ENCODE results near the gene PDXP.

PDXP gene

DNA sequence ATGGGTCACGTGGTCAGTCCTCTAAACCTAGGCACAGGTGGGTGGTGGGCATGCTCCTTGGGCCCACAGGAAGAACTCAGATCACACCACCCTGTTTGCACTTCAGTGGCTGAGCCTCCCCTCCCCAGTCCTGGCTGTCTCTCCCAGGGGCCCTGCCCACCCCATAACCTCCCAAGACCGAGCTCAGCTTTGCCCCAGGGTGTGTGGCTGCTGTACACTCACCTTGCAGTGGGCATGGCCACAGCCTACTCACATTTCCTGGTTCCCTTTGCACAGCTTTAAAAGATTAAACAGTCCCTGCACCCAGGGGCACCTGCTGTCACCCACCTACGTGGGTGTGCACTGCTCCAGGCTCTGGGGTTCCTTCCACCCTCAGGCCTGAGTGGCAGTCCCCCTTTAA, 52.2 kb downstream of the PDXP start:
- Histone ChIP-seq H3K9ac (ENCODE audit: low read length) (no peak overlapping the region), H3K4me1 (ENCODE audit: control insufficient read depth, insufficient read depth, low read length) (peaks cover 7% of the 10 kb centered on the region), H3K4me3 (ENCODE audit: low read length) (no peak overlapping the region), H3K36me3 (ENCODE audit: control insufficient read depth, insufficient read depth, low read length, severe bottlenecking) (no peaks in the 10 kb centered on the region), H3K9me3 (ENCODE audit: control insufficient read depth, low read length) (no peaks in the 10 kb centered on the region), H3K27me3 (replicated peaks; ENCODE audit: control insufficient read depth, insufficient read depth, low read length) (no peaks in the 10 kb centered on the region)
- DNase-seq (ENCODE audit: low read depth), result no peak

DNA sequence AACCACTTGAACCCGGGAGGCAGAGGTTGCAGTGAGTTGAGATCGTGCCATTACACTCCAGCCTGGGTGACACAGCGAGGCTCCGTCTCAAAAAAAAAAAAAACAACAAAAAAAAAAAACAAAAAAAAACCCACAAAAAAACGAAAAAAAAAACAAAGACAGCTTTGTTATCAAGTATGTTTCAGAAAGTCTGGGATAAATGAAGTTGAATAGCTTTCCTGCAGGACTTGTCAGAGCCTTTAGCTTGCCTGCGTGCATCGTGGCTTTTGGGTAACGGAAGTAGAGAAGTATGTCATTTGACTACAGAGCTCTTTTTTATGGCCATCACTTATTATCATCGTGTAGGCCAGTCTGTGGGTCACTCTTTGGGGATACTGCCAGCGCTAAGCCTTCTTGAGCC, 53.0 kb downstream of the PDXP start:
- Histone ChIP-seq H3K4me3 (ENCODE audit: low read length) (no peak overlapping the region), H3K36me3 (ENCODE audit: control insufficient read depth, insufficient read depth, low read length, severe bottlenecking) (no peaks in the 10 kb centered on the region), H3K9ac (ENCODE audit: low read length) (no peak overlapping the region), H3K4me1 (ENCODE audit: control insufficient read depth, insufficient read depth, low read length) (peaks cover under 1% of the 10 kb centered on the region), H3K27me3 (replicated peaks; ENCODE audit: control insufficient read depth, insufficient read depth, low read length) (no peaks in the 10 kb centered on the region), H3K9me3 (ENCODE audit: control insufficient read depth, low read length) (no peaks in the 10 kb centered on the region)
- DNase-seq (ENCODE audit: low read depth), result no peak

- no peaks in the 10 kb centered on the region for H3K36me3 ChIP-seq (ENCODE audit: control insufficient read depth, insufficient read depth, low read length, severe bottlenecking)
- H3K9ac ChIP-seq (ENCODE audit: low read length), result no peak overlapping the region
- no peak overlapping the region for H3K4me3 ChIP-seq (ENCODE audit: low read length)
- no peaks in the 10 kb centered on the region for H3K9me3 ChIP-seq (ENCODE audit: control insufficient read depth, low read length)
- DNase-seq (ENCODE audit: low read depth), result no peak
- peaks cover 5% of the 10 kb centered on the region for H3K4me1 ChIP-seq (ENCODE audit: control insufficient read depth, insufficient read depth, low read length)
- H3K27me3 ChIP-seq (replicated peaks; ENCODE audit: control insufficient read depth, insufficient read depth, low read length), result no peaks in the 10 kb centered on the region
Measured at GRCh38 chr22:37713761-37714160, 55.2 kb downstream of the PDXP start.

DNA sequence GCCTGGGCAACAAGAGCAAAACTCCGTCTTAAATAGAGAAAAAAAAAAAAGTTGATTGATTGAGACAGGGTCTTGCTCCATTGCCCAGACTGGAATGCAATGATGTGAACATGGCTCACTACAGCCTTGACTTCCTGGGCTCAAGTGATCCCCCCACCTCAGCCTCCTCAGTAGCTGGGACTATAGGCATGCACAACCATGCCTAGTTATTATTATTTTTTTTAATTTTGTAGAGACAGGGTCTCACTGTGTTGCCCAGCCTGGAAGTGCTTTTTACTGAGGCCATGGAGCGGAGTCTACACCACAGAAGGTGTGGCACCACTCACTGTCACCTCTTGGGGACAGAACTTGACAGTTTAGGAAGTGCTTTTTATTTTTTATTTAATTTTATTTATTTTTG, 56.1 kb downstream of the PDXP start:
- no peak for DNase-seq (ENCODE audit: low read depth)
- no peaks in the 10 kb centered on the region for H3K9me3 ChIP-seq (ENCODE audit: control insufficient read depth, low read length)
- H3K27me3 ChIP-seq (replicated peaks; ENCODE audit: control insufficient read depth, insufficient read depth, low read length), result no peaks in the 10 kb centered on the region
- peaks cover 5% of the 10 kb centered on the region for H3K4me1 ChIP-seq (ENCODE audit: control insufficient read depth, insufficient read depth, low read length)
- H3K4me3 ChIP-seq (ENCODE audit: low read length), result no peak overlapping the region
- no peaks in the 10 kb centered on the region for H3K36me3 ChIP-seq (ENCODE audit: control insufficient read depth, insufficient read depth, low read length, severe bottlenecking)
- H3K9ac ChIP-seq (ENCODE audit: low read length), result no peak overlapping the region

DNA sequence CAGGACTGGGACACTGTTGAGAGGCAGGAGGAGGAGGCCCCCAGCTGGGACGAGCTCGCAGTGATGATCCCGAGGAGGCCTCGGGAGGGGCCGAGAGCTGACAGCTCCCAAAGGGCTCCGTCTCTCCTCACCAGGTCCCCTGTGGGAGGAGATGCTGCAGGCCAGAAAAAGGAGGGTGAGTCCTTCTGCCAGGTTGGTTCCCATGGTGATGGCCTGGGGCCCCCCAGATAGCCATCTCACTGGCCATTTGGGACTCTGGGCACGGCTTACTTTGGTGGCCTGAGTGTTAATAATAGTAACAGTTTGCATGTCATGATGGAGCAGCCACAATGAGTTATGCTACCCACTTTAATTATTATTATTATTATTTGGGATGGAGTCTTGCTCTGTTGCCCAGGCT, 57.2 kb downstream of the PDXP start:
- peaks cover 5% of the 10 kb centered on the region for H3K4me1 ChIP-seq (ENCODE audit: control insufficient read depth, insufficient read depth, low read length)
- H3K4me3 ChIP-seq (ENCODE audit: low read length), result no peak overlapping the region
- no peaks in the 10 kb centered on the region for H3K27me3 ChIP-seq (replicated peaks; ENCODE audit: control insufficient read depth, insufficient read depth, low read length)
- no peaks in the 10 kb centered on the region for H3K36me3 ChIP-seq (ENCODE audit: control insufficient read depth, insufficient read depth, low read length, severe bottlenecking)
- DNase-seq (ENCODE audit: low read depth), result no peak
- H3K9me3 ChIP-seq (ENCODE audit: control insufficient read depth, low read length), result no peaks in the 10 kb centered on the region
- no peak overlapping the region for H3K9ac ChIP-seq (ENCODE audit: low read length)

All from adipocyte (in vitro differentiated cells).